Esophagus (tissue), 2 donors: Measurements from ENCODE around the gene ARG1. TPM values are rescaled to one million over a fixed set of nuclear protein-coding genes. Genes with fewer than 3 reads are reported as not detected.

Experiments used
- H3K27ac ChIP-seq, 2 donors: one replicate each; pipeline ENCODE4 v1.5.1; 2013; ENCODE audit warnings: low read depth in 2 of 2, mild to moderate bottlenecking in 2 of 2, inconsistent platforms in 1 of 2, low read length in 1 of 2, moderate library complexity in 1 of 2
- H3K27me3 ChIP-seq, 2 donors: one replicate each; pipeline ENCODE4 v1.6.1; 2013; ENCODE audit warnings: low read length in 2 of 2, control low read depth in 1 of 2, mild to moderate bottlenecking in 1 of 2; ENCODE audit not compliant: insufficient read depth in 2 of 2, control insufficient read depth in 1 of 2
- H3K36me3 ChIP-seq, 2 donors: one replicate each; pipeline ENCODE4 v1.6.1; 2013; ENCODE audit warnings: low read length in 1 of 2; ENCODE audit not compliant: control insufficient read depth in 2 of 2, insufficient read depth in 2 of 2
- H3K4me1 ChIP-seq, 2 donors: one replicate each; pipeline ENCODE4 v1.6.1; 2013; ENCODE audit warnings: low read length in 1 of 2; ENCODE audit not compliant: control insufficient read depth in 2 of 2, insufficient read depth in 2 of 2
- H3K4me3 ChIP-seq, 2 donors: one replicate each; pipeline ENCODE4 v1.5.1; 2013; ENCODE audit warnings: low read length in 2 of 2, mild to moderate bottlenecking in 2 of 2, low read depth in 1 of 2, moderate library complexity in 1 of 2
- H3K9me3 ChIP-seq, 2 donors: one replicate each; pipeline ENCODE4 v1.6.1; 2013; ENCODE audit warnings: mild to moderate bottlenecking in 2 of 2, low read depth in 1 of 2, low read length in 1 of 2, moderate library complexity in 1 of 2; ENCODE audit not compliant: control insufficient read depth in 2 of 2, insufficient read depth in 1 of 2
- WGBS, 2 donors: extraction: QIAGEN DNeasy Blood & Tissue Kit; methylation state at CpG; one replicate each; pipeline ENCODE4 v1.1.7; 2013; 5-methylcytosine and 5-hydroxymethylcytosine counted together
- polyA plus RNA-seq, 2 donors: library from polyadenylated mRNA; stranded (reverse); fragments of 200-250 nt; gene quantifications; one replicate each; pipeline ENCODE4 v1.2.3, GENCODE V29; 2013
- donor health status: healthy with polysubstance abuse.
- donor health status: Bipolar disorder and iron deficiency.

ARG1 gene
- polyA plus RNA-seq, 2 donors: 0.45 to 1.8 TPM

- Histone ChIP-seq H3K27ac (no peak overlapping the region), H3K9me3 (no peaks in the 10 kb centered on the region), H3K4me3 (no peak overlapping the region), H3K4me1 (no peaks in the 10 kb centered on the region), H3K27me3 (no peaks in the 10 kb centered on the region), H3K36me3 (no peaks in the 10 kb centered on the region)
- WGBS, 2 donors: 90 to 93% methylated on average over 4 of the region's 4 CpGs
Observed at GRCh38 chr6:131574686-131575085, 1.7 kb downstream of the ARG1 start.

- H3K27me3 ChIP-seq: no peaks in the 10 kb centered on the region
- no peak overlapping the region for H3K4me3 ChIP-seq
- H3K4me1 ChIP-seq: no peaks in the 10 kb centered on the region
- H3K36me3 ChIP-seq: peaks cover 0 to under 1% of the 10 kb centered on the region in 2 donors
- WGBS, 2 donors: 91 to 94% methylated on average over 5 of the region's 5 CpGs
- no peak overlapping the region for H3K27ac ChIP-seq
- no peaks in the 10 kb centered on the region for H3K9me3 ChIP-seq
Observed at GRCh38 chr6:131575834-131576478, 2.9 kb downstream of the ARG1 start.

GRCh38 chr6:131581523-131581922, 8.5 kb downstream of the ARG1 start:
- H3K4me1 ChIP-seq: no peaks in the 10 kb centered on the region
- no peaks in the 10 kb centered on the region for H3K9me3 ChIP-seq
- no peak overlapping the region for H3K27ac ChIP-seq
- peaks cover 0 to 10% of the 10 kb centered on the region in 2 donors for H3K36me3 ChIP-seq
- H3K4me3 ChIP-seq: no peak overlapping the region
- no peaks in the 10 kb centered on the region for H3K27me3 ChIP-seq

- H3K4me3 ChIP-seq: no peak overlapping the region
- H3K9me3 ChIP-seq: no peaks in the 10 kb centered on the region
- H3K27ac ChIP-seq: no peak overlapping the region
- 90 to 92% methylated on average over 4 of the region's 4 CpGs for WGBS, 2 donors
- no peaks in the 10 kb centered on the region for H3K4me1 ChIP-seq
- H3K36me3 ChIP-seq: peaks cover 7% of the 10 kb centered on the region in 2 donors
- H3K27me3 ChIP-seq: no peaks in the 10 kb centered on the region
Observed at GRCh38 chr6:131586543-131586942, 13.5 kb downstream of the ARG1 start.

- 86 to 93% methylated on average over 4 of the region's 4 CpGs for WGBS, 2 donors
- no peaks in the 10 kb centered on the region for H3K4me1 ChIP-seq
- no peaks in the 10 kb centered on the region for H3K9me3 ChIP-seq
- no peak overlapping the region for H3K27ac ChIP-seq
- no peaks in the 10 kb centered on the region for H3K27me3 ChIP-seq
- H3K36me3 ChIP-seq: peaks cover 7% of the 10 kb centered on the region in 2 donors
- no peak overlapping the region for H3K4me3 ChIP-seq
Observed at GRCh38 chr6:131587909-131588308, 14.9 kb downstream of the ARG1 start.

- Histone ChIP-seq H3K27me3 (no peaks in the 10 kb centered on the region), H3K36me3 (peaks cover 7 to 8% of the 10 kb centered on the region in 2 donors), H3K4me1 (no peaks in the 10 kb centered on the region), H3K27ac (no peak overlapping the region), H3K9me3 (no peaks in the 10 kb centered on the region), H3K4me3 (no peak overlapping the region)
- 77 to 87% methylated on average over 2 of the region's 2 CpGs for WGBS, 2 donors
Observed at GRCh38 chr6:131588643-131589042, 15.6 kb downstream of the ARG1 start.

GRCh38 chr6:131592935-131593334, 19.9 kb downstream of the ARG1 start:
- 80 to 91% methylated on average over 2 of the region's 2 CpGs for WGBS, 2 donors
- Histone ChIP-seq H3K36me3 (peaks cover 4 to 14% of the 10 kb centered on the region in 2 donors), H3K4me3 (no peak overlapping the region), H3K9me3 (no peaks in the 10 kb centered on the region), H3K4me1 (no peaks in the 10 kb centered on the region), H3K27ac (no peak overlapping the region), H3K27me3 (no peaks in the 10 kb centered on the region)

- WGBS, 2 donors: 97% methylated on average over 11 of the region's 11 CpGs
Observed at GRCh38 chr6:131594074-131594473, 21.0 kb downstream of the ARG1 start.

GRCh38 chr6:131597446-131597845, 24.4 kb downstream of the ARG1 start:
- peaks cover 6 to 9% of the 10 kb centered on the region in 2 donors for H3K36me3 ChIP-seq
- no peaks in the 10 kb centered on the region for H3K27me3 ChIP-seq
- H3K4me1 ChIP-seq: no peaks in the 10 kb centered on the region
- H3K27ac ChIP-seq: no peak overlapping the region
- WGBS, 2 donors: 90 to 93% methylated on average over 3 of the region's 3 CpGs
- H3K4me3 ChIP-seq: no peak overlapping the region
- H3K9me3 ChIP-seq: no peaks in the 10 kb centered on the region

More at GRCh38 chr6:131594074-131594473, 21.0 kb downstream of the ARG1 start:
- Histone ChIP-seq H3K27me3 (no peaks in the 10 kb centered on the region), H3K9me3 (no peaks in the 10 kb centered on the region), H3K27ac (no peak overlapping the region), H3K36me3 (peaks cover 5 to 14% of the 10 kb centered on the region in 2 donors), H3K4me3 (no peak overlapping the region), H3K4me1 (no peaks in the 10 kb centered on the region)

GRCh38 chr6:131600716-131601115, 27.7 kb downstream of the ARG1 start:
- Histone ChIP-seq H3K4me3 (no peak overlapping the region), H3K4me1 (no peaks in the 10 kb centered on the region), H3K27me3 (no peaks in the 10 kb centered on the region), H3K9me3 (no peaks in the 10 kb centered on the region), H3K36me3 (peaks cover 7 to 10% of the 10 kb centered on the region in 2 donors), H3K27ac (no peak overlapping the region)
- 85 to 88% methylated on average over 4 of the region's 4 CpGs for WGBS, 2 donors
